NCI-H1436 (cell line): ENCODE measurements around the gene SEC61B.

ENCODE experiments used
- DNase-seq: peaks from one replicate; lab custom pipeline; 2025; lab: John Stamatoyannopoulos, UW

The SEC61B gene

DNA sequence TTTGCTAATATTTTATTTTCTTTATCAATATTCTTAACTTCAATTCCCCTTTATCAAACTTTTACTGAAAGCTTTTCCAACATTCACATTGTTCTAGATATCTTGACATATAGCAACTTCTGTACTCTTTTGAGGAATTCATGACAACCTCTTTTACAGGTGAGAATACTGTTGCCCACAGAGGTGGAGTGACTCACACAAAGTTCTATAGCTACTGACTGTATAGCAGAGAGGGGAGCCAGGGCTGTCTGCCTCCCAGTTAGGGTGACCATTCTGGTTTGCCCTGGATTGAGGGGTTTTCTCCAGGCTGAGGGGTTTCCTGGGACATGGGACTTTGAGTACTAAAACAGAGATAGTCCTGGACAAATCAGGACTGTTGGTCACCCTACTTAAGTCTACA, 16.2 kb downstream of the SEC61B start:
- no peak for DNase-seq

DNA sequence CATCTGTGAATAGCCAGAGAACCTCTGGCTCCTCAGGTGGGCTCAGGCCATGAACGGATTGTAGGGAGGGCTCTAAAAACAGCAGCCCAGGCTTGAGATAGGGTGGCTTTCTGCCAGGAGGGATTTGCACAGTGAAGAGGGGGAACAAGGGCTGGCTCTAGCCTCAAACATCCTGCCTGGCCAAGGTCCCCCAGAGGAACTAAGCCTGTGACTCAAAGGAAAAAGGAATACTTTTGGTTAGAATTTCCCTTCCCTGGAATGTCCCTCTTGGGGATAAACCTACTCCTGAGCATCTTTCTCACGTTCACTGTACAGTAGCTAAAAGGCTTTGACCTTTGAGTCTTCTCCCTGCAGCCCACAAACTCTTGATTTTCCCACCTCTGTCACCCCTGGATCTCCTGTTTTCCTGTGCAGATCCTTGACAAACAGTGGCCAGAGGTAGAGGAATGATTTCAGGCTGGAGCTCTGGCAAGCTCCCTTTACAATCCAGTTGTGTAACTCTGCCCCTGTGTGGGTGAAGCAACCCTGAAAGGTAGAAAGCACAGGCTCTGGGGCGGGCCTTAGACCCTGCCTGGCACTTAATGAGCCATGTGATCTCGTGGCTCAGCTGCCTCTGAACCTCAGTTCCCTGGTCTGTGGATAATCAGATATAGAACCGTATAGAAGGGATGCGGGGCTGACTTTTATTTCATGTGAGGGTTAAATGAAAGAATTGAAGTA, 17.4 kb downstream of the SEC61B start:
- DNase-seq: no peak

DNA sequence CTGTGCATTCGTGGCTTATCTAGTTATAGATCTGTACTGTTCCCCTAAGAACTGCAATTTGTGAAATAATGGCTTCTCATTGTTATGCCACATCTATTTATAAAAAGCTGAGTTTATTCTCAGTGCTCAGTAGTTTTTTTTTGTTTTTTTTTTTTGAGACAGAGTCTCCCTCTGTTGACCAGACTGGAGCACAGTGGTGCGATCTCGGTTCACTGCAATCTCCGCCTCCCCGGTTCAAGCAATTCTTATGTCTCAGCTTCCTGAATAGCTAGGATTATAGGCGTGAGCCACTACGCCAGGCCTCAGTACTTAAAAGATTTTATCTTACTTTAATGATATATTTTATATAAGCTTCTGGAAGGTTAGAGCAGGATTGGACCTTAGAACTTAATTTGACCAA, 19.0 kb downstream of the SEC61B start:
- DNase-seq: no peak

DNA sequence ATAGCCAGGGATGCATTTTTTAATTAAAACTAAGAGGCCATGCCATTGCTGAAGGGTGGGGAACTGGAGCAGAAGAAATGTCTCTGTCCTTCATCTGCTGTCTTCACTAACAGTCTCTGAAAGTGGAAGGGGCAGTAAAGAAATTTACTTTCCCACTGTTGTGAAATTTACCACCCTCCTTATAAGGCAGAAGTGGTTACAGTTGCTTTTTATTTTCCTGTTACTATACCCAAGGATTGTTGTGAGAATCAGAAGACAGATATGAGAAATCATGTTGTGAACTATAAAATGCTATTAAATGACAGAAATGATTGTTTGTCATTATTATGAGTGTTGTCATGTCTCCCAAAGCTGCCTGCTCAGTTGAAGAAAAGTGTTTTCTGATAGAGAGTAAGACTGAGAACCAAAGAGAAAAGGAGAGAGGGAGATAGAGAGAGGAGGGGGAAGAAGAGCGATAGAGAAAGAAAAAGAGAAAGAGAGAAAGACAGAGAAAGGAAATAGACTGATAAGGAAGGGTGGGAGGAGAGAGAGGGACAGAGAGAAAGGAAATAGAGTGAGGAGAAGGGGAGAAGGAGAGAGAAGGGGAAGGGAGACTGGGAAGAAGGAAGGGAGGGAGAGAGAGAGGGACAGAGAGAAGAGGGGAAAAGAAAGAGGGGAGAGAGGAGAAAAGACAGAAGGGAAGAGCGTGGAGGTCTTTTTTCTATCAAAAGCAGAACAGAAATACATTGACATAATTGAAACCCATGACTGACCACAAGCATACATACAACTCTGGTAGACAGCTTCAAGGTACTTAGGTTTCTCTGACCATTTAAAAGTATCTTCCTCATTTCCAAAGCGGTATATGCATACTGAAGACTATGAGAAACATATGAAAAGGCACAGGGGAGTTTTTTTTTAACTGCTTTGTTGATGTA, 22.5 kb downstream of the SEC61B start:
- no peak for DNase-seq

DNA sequence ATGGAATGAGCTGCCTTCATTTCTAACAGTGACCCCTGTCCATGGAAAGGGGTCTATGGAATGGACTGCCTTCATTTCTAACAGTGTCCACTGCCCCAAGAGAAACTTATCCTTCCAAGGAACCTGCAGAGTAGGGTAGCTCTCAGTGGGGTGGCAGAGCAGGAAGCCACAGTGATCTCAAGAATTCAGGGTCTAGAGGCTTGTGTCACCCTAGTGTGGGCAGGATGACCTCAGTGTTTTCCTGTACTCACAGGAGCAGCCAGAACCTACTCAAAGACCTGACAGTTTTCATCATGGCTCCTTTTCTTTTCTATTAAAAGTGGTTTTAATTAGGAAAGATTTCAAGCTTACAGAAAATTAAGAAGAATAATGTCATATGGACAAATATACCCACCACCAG, 27.5 kb downstream of the SEC61B start:
- DNase-seq: no peak

DNA sequence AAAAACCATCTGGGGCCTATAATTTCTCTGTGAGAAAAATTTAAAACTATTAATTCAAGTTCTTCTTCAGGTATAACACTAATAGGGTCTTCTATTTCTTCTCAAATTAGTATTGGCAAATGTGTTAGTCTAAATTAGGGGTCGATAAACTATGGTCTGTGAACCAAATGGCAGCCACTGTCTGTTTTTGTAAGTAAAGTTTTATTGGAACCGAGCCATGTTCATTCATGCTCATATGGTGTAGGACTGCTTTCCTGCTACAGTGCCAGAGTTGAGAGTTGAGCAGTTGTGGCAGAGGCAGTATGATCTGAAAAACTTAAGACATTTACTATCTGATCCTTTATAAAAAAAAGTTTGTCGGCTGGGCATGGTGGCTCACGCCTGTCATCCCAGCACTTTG, 29.1 kb downstream of the SEC61B start:
- no peak for DNase-seq

DNA sequence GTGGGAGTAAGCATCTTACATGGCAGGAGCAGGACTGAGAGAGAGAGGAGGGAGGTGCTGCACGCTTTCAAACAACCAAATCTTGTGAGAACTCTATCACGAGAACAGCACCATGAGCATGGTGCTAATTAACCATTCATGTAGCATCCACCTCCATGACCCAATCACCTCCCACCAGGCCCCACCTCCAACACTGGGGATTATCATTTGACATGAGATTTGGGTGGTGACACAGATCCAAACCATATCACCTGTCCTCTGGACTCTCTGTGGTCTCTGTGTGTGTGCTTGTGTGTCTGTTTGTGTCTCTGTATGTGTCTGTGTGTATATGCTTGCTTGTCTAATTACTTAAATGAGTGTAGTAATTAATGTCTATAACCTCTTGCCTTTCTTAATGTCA, 31.1 kb downstream of the SEC61B start:
- no peak for DNase-seq

DNA sequence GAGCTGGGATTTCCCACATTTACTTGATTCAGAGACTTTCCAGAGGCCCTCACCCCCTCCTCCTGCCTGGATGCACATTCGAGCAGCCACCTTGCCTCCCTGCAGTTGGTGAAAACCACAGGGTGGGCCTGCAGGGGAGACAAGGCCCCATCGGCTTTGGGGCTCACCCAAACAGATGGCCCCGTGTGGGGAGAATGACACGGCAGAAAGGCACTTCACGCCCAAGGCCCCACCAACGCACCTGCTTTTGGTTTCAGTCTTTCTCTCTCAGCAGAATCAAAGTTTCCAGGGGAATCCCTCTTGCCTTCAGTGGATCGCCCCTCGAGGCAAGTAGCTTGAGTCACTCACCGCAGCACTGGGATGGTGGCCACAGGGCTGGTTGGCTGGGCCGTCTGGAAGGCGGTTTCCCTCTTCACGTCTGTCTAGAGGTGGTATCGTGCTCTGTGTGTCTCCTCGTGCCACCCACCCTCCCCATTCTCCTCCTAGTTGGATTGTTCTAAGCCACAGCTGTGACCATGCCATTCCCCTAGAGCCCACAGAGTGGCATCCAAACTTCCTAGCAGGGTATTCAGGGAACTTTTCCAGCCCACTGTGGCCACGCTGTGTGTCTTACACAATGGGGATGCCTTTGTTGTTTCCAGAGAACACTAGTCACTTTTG, 31.8 kb downstream of the SEC61B start:
- no peak for DNase-seq

DNA sequence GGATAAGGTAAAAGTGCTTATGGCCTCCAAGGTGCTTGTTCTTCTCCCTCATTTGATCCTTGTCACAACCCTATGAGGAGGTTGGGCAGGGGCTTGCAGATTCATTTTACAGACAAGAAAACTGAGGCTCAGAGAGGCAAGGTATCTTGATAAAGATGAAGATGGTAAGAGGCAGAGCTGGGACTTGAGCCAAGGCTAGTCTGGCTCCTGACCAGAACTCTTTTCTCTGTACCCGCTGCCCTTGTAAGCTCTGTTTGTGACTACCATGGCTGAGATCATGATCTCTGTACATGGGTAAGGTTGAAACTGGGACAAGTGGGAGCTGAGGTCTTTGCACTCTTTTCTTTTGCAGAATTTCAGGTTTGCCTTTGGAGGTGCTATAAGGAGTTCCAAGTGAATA, 33.6 kb downstream of the SEC61B start:
- DNase-seq: no peak

DNA sequence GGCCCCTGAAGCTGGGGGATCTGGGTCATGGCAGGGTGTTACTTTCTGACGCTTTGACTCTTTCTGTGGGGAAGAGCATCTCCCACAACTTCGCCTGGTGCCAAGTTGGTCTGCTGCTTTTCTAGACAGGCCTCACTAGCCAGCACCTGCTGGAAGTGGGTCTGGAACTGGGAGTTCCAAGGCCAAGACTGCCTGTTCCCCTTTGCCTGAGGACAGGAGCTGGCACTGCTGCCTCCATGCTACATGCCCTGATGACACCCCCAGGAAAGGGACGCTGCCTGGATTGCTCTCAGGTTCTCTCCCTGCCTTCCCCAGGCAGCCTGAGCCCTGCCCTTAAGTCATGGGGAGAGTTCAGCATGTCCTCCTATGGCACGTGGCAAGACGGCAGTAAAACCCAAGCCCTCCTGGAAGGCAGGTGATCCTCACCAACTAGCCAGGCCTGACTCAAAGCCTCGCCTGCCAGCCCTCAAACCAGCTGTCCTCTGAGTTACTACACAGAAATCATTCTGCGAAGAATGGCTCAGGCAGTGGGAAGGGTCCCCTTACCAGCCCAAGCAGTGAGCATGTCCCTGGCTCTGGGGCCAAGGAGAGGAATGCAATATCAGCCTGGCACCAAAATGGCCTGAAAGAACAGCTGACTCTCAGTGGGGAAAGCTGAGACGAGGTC, 35.8 kb downstream of the SEC61B start:
- no peak for DNase-seq

DNA sequence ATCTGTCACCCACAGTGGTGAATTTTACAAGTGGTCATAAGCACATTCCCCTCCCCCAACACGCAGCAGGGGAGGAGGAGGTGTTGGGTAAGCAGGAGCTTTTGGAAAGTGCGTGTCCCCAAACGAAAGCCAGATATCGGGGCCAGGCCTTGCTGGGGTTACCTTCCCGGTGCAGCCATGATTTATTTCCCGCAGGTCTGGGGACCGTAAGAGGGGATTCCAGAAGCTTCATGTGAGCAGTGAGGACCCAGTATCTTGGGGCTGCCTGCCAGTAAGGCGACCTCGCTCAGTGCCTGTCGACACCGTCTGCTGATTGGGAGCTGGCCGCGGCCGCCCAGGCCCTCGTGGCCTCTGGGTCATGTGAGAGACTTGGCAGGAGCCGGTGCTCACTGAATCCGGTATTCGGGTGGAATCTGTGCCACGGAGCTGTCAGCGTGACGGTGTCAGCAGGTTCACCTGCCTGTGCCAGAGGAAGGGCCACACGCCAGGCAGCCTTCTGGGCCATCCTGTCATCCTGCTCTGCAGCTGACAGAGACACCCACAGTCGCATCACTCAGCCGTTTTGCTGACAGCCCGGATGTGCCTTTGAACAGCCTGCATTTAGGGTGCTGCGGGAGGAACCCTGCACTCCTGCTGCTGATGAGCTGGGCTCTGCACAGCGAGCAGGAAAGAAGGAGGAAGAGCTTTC, 37.3 kb downstream of the SEC61B start:
- no peak for DNase-seq

DNA sequence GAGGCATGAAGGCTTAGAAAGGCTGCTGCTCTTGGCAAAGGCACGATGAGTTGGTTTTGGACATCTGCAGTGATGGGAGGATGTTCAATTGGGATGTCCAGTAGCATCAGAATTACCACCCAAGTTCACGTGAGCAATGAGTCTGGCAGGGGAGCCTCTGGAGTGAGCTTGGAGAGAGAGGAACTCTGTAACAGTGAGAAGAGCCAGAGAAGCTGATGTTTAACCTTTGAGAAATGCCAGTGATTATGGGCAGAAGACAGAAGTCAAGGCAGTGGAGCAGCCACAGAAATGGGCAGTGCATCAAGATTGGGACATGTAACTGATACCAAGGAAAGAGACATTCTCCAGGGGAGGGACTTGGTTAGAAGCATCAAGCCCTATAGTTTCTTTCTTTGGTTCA, 39.8 kb downstream of the SEC61B start:
- DNase-seq: no peak

DNA sequence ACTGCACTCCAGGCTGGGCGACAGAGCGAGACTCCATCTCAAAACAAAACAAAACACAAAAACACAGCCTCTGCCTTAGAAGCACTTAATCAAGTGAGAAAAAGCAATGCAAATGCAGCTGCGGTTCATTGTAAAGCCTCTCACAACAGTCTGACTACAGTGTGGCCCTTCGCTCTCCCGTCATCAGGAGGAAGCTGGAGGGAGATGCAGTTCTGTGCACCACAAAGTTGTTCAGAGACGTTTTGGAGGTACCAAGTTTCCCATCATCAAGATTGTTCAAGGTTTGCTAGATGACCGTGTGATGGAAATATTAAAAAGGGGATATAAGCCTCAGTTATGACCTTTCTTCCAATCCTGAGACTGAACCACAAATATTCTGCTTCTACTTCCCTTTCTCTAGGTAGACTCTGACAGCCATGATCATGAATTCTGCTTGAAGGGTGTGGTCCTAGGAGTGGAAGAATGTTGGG, 40.9 kb downstream of the SEC61B start:
- DNase-seq: no peak

DNA sequence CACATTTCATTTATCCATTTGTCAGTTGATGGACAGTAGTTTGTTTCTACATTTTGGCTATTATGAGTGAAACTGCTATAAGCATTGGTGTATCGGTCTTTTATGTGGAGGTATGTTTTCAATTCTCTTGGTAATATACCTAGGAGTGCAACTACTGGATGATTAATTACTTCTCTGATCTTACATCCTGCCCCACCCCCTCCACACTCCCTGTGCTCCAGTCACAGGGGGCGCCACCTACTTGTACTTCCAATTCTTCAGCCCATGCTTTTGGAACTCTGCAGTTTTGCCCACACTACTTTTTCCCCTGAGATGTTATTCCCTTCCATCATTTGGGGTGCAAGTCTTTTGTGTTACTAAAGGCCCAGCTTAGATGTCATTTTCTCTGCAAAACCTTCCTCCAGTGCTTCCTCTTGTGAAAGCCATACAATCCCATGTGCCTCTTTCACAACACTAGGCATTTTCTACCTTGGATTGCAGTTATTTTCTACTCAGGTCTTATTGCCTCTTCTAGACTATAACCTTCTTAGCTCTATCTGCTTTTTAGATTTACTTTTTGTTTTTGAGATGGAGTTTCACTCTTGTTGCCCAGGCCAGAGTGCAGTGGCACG, 42.1 kb downstream of the SEC61B start:
- no peak for DNase-seq

DNA sequence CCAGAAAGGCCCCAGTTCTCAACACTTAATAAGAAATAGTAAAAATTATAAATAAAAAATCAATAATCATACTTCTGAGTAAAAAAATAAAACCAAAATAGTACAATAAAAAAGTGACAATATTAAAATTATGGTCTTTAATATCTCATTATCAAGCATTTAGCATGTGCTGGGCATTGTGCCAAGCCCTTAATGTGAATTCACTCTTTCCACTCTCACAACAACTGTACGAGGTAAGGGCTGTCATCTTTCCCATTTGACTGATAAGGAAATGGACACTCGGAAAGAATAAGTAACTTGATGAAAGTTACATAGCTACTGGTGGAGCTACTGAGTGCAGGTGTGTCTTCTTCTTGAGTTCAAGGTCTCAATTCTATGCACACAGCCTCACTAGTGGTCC, 43.6 kb downstream of the SEC61B start:
- DNase-seq: no peak

DNA sequence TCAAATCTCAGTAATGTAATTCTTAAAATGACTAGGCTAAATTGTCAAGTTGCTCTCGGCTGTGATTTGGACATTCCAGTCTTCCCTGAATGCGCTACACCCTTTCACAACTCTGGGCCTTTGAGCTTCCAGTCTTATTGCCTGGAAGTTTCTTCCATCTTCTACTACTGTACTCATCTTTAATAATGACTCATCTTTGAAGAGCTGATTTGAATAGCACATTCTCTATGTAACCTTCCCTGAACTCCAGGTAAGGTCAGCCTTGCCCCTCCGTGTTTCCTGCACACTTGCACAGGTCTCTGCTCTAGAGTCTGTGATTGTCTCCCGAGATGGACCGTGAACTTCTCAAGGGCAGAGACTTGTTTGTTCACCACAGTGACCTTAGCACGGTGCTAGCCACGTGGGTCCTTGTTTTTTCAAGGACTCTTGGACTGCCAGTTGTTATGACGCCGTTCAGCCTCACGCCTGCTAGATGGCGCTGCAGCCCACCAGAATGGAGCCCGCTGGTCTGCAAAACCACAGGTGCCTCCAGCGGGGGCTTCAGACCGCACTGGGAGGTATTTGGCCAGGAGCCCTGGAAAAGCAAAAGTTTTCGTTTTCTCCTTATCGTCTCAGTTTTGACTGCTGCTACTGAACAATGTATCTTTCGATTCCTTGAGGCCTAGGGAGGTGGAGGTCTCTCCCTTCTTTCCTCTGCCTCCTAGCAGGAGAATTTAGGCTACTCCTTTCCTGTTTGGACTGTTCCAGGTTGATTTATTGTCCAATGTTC, 44.4 kb downstream of the SEC61B start:
- DNase-seq: peak; percentile 61

DNA sequence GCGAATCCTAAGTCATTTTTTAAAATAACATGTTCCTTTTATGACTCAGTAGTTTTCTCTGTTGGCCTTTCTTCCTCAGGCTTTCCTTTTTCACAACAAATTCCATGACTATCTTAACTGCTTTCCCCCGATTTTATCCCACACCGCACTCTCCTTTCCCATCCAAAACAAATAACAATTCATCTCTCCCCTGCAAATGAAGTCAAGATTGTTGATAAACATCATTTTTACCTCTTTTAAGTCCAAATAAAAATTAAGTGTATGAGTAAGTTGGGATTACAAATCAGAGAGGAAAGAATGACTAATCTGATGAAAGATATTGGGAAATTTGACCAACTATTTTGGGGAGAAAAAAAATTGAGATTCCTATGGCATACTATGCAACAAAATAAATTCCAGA, 47.3 kb downstream of the SEC61B start:
- DNase-seq: no peak

DNA sequence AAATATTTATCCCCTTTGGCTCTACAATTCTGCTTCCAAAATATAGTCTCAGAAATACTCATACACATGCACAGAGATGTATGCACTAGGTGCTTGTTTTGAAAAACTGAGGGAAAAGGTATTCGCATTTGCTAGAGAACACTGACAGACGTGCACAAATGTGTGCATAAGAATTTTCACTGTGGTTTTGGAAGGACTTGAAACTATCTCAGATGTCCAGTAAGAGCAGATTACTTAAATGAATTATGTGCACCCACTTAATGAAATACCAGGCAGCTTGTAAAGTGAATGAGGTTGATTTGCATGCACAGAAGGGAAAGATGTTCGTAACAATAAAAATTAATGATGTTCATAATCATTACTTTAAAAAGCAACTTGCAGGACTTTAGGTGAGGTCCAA, 48.4 kb downstream of the SEC61B start:
- no peak for DNase-seq

DNA sequence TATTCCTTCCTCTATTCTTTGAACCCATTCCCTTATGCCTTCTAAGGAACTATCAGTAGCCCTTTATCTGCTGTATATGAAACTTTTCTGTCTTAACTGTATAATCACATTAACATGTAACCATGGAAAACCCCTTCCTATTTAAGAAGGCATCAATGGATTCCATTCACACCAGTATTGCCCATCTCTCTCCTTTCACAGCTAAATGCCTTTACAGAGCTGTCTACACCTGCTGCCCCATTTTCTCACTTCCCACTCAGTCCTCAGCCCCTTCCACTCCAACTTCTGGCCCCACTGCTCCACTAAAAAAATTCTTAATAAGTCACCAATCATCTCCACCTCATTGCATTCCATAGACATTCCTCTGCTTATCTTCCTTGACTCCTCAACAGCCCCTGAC, 50.8 kb downstream of the SEC61B start:
- no peak for DNase-seq

DNA sequence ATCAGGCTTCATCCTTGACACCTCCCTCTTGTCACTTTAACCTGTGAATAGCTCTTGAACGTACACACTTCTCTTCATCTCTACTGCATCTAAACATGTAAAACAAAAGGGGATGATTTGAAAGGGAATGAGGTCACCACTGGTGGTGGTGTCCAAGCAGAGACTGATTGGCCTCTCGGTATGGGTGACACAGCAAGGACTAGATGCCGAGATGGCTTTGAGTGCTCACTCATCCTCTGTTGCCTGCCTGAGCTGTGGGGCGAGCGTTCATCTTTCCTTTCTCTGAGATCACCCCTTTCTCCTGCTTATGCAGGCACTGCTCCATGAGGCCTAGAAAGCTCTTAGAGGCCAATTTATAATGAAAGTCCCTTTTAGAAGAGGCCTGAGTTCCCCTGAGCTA, 51.9 kb downstream of the SEC61B start:
- no peak for DNase-seq
